Measurements from ENCODE around the gene RBFOX1.

Gene RBFOX1

DNA sequence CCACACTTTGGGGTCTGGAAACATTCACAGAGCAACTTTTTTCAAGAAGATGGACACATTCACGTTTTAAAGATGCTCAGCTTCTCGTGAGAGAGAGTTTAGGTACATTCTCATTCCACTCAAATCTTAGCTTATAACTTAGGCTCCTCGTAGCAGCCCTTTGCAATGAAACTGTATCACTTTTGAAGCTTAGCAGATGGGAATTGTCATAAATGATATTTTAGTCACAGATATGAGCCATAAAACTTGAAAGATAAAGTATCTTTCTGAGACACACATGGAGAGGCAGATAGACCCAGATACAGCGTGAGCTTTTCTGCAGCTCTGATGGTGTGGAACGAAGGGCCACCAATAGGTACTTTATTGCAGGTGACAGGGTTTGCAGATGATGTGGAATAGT, 41.1 kb downstream of the RBFOX1 start:
- H3K27me3 ChIP-seq (ENCODE audit: insufficient read depth, low read length, poor library complexity, severe bottlenecking), result no peaks in the 10 kb centered on the region
- TF ChIP-seq, protein P1, sequence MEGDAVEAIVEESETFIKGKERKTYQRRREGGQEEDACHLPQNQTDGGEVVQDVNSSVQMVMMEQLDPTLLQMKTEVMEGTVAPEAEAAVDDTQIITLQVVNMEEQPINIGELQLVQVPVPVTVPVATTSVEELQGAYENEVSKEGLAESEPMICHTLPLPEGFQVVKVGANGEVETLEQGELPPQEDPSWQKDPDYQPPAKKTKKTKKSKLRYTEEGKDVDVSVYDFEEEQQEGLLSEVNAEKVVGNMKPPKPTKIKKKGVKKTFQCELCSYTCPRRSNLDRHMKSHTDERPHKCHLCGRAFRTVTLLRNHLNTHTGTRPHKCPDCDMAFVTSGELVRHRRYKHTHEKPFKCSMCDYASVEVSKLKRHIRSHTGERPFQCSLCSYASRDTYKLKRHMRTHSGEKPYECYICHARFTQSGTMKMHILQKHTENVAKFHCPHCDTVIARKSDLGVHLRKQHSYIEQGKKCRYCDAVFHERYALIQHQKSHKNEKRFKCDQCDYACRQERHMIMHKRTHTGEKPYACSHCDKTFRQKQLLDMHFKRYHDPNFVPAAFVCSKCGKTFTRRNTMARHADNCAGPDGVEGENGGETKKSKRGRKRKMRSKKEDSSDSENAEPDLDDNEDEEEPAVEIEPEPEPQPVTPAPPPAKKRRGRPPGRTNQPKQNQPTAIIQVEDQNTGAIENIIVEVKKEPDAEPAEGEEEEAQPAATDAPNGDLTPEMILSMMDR (conservative IDR thresholded peaks at IDR 0.05; ENCODE audit: low read length), result no peak
- no peak for TF ChIP-seq EZH2phosphoT487 (IDR thresholded peaks at IDR 0.05; ENCODE audit: borderline replicate concordance)
- H4K20me1 ChIP-seq (ENCODE audit: insufficient read depth, low read length, poor library complexity, severe bottlenecking), result no peaks in the 10 kb centered on the region
- H3K9me3 ChIP-seq (ENCODE audit: insufficient read depth, low read depth, low read length), result no peaks in the 10 kb centered on the region
- no peaks in the 10 kb centered on the region for H3K79me2 ChIP-seq (ENCODE audit: insufficient read depth, low read length)
- no peak overlapping the region for H3K4me3 ChIP-seq (ENCODE audit: low read length, poor library complexity, severe bottlenecking)
- no peaks in the 10 kb centered on the region for H3K36me3 ChIP-seq (ENCODE audit: insufficient read depth, low read length)
- H3K9ac ChIP-seq (ENCODE audit: low read depth, low read length, poor library complexity, severe bottlenecking), result no peak overlapping the region
- H3K4me2 ChIP-seq (ENCODE audit: low read depth, low read length, poor library complexity, severe bottlenecking), result no peak overlapping the region
- H3F3A ChIP-seq (ENCODE audit: low read depth), result no peaks in the 10 kb centered on the region
- H3K4me1 ChIP-seq (ENCODE audit: insufficient read depth, low read length, poor library complexity, severe bottlenecking), result no peaks in the 10 kb centered on the region
- H2AFZ ChIP-seq (ENCODE audit: low read length), result no peak overlapping the region
- H3K9me2 ChIP-seq (replicated peaks; ENCODE audit: low read depth, low read length), result no peaks in the 10 kb centered on the region

DNA sequence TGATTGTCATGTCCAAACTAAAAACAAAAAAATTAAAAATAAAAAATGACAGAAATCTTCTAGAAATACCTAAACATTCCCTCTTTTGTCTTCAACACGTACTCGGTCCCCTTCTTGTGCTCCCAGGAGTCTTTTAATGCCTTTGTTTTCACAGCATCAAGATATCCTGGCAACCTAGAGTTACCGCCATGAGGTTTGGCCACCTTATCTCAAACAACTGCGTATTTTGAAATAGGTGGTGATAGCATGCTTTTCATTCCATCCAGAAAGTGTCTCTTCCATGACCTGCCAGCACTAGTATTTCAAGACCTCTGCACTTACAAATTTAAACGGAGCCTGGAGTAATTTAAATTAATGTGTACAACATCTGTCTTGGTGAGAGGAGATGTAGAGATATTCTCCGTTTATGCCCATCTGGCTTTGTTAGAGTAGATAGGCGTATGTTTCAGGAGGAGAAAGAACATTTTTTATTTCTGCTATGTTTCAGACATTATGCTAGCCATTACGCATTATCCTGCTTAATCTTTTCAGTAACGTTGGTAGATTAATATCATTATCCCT, 42.0 kb downstream of the RBFOX1 start:
- Histone ChIP-seq H3K36me3 (ENCODE audit: insufficient read depth, low read length) (no peaks in the 10 kb centered on the region), H2AFZ (ENCODE audit: low read length) (no peak overlapping the region), H3K4me2 (ENCODE audit: low read depth, low read length, poor library complexity, severe bottlenecking) (no peak overlapping the region), H3K4me3 (ENCODE audit: low read length, poor library complexity, severe bottlenecking) (no peak overlapping the region), H4K20me1 (ENCODE audit: insufficient read depth, low read length, poor library complexity, severe bottlenecking) (no peaks in the 10 kb centered on the region), H3F3A (ENCODE audit: low read depth) (no peaks in the 10 kb centered on the region), H3K9me3 (ENCODE audit: insufficient read depth, low read depth, low read length) (no peaks in the 10 kb centered on the region), H3K79me2 (ENCODE audit: insufficient read depth, low read length) (no peaks in the 10 kb centered on the region), H3K27me3 (ENCODE audit: insufficient read depth, low read length, poor library complexity, severe bottlenecking) (no peaks in the 10 kb centered on the region), H3K9ac (ENCODE audit: low read depth, low read length, poor library complexity, severe bottlenecking) (no peak overlapping the region), H3K9me2 (replicated peaks; ENCODE audit: low read depth, low read length) (no peaks in the 10 kb centered on the region), H3K4me1 (ENCODE audit: insufficient read depth, low read length, poor library complexity, severe bottlenecking) (no peaks in the 10 kb centered on the region)
- TF ChIP-seq EZH2phosphoT487 (IDR thresholded peaks at IDR 0.05; ENCODE audit: borderline replicate concordance), result no peak
- TF ChIP-seq, protein P1 (conservative IDR thresholded peaks at IDR 0.05; ENCODE audit: low read length), result no peak

DNA sequence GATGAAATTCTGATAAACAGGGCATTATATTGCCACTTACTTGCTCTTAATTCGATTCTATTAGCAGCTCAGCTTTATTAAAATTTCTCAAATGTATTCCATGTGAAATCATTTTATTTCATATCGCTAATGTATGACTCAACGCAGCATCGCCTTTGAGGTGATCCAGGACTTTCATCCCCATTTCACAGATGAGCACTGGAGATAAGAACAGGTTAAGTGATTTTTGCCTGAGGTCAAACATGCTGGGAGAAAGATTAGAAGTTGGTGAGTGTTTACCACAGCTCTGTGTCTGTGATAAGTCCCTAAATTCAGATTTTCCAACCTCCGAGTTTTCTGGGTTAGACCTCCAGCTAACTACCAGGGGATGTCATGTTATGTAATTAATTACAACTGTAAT, 43.6 kb downstream of the RBFOX1 start:
- H3K4me3 ChIP-seq (ENCODE audit: low read length, poor library complexity, severe bottlenecking), result no peak overlapping the region
- no peak overlapping the region for H3K9ac ChIP-seq (ENCODE audit: low read depth, low read length, poor library complexity, severe bottlenecking)
- no peaks in the 10 kb centered on the region for H3K27me3 ChIP-seq (ENCODE audit: insufficient read depth, low read length, poor library complexity, severe bottlenecking)
- no peak for TF ChIP-seq EZH2phosphoT487 (IDR thresholded peaks at IDR 0.05; ENCODE audit: borderline replicate concordance)
- TF ChIP-seq, protein P1 (conservative IDR thresholded peaks at IDR 0.05; ENCODE audit: low read length), result no peak
- H3K9me2 ChIP-seq (replicated peaks; ENCODE audit: low read depth, low read length), result no peaks in the 10 kb centered on the region
- H4K20me1 ChIP-seq (ENCODE audit: insufficient read depth, low read length, poor library complexity, severe bottlenecking), result no peaks in the 10 kb centered on the region
- H3K36me3 ChIP-seq (ENCODE audit: insufficient read depth, low read length), result no peaks in the 10 kb centered on the region
- no peak overlapping the region for H3K4me2 ChIP-seq (ENCODE audit: low read depth, low read length, poor library complexity, severe bottlenecking)
- H3K4me1 ChIP-seq (ENCODE audit: insufficient read depth, low read length, poor library complexity, severe bottlenecking), result no peaks in the 10 kb centered on the region
- H3F3A ChIP-seq (ENCODE audit: low read depth), result no peaks in the 10 kb centered on the region
- H2AFZ ChIP-seq (ENCODE audit: low read length), result no peak overlapping the region
- no peaks in the 10 kb centered on the region for H3K79me2 ChIP-seq (ENCODE audit: insufficient read depth, low read length)
- no peaks in the 10 kb centered on the region for H3K9me3 ChIP-seq (ENCODE audit: insufficient read depth, low read depth, low read length)
